ENCODE measurements around the gene HTR1D.
"Not testable (repeated sequence)": the region's sequence is repeated elsewhere in the genome, so short reads cannot be mapped to it uniquely, and the experiment has no call there.

The HTR1D gene, protein sequence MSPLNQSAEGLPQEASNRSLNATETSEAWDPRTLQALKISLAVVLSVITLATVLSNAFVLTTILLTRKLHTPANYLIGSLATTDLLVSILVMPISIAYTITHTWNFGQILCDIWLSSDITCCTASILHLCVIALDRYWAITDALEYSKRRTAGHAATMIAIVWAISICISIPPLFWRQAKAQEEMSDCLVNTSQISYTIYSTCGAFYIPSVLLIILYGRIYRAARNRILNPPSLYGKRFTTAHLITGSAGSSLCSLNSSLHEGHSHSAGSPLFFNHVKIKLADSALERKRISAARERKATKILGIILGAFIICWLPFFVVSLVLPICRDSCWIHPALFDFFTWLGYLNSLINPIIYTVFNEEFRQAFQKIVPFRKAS

GRCh38 chr1:23217421-23218115 lies at the start of gene HTR1D:
TSS of gene HTR1D (minus strand) at chr1:23217502. CDS start at chr1:23194219, 23,283 bp downstream.
- no peak for DNase-seq (ENCODE audit: low spot score)

DNA sequence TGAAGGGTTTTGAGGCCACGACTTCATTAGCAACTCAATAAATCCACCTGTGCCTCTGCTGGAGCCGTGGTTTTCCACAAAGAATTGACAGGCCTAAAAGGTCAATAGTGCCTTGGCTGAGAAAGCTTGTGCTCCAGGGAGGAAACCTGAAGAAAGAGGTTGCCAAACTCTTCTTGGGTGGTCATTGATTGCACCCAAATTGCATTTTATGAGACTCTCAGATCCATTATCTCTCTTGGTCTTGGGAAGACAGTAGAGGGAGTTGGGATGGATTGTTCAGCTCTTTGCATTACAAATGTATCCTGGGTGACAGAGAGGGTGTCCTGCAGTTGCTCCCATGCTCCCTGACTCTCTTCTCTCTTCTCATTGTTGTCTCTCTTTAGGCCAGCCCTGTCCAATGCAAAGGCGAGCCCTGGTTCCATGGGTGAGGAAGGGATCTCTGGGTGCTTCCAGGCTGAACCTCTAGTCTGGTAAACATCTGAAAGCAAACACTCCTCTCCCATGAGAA lies 46.1 kb upstream of the HTR1D start:
- no peak for DNase-seq (ENCODE audit: low spot score)

GRCh38 chr1:23258082-23258481 lies 40.8 kb upstream of the HTR1D start:
- DNase-seq (ENCODE audit: low spot score), result not testable (repeated sequence)

DNA sequence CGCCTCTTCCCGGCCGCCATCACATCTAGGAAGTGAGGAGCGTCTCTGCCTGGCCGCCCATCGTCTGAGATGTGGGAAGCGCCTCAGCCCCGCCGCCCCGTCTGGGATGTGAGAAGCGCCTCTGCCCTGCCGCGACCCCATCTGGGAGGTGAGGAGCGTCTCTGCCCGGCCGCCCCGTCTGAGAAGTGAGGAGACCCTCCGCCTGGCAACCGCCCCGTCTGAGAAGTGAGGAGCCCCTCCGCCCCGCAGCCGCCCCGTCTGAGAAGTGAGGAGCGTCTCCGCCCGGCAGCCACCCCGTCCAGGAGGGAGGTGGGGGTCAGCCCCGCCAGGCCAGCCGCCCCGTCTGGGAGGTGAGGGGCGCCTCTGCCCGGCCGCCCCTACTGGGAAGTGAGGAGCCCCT lies 40.1 kb upstream of the HTR1D start:
- DNase-seq (ENCODE audit: low spot score), result not testable (repeated sequence)

GRCh38 chr1:23254584-23254983 lies 37.3 kb upstream of the HTR1D start:
- no peak for DNase-seq (ENCODE audit: low spot score)

- DNase-seq (ENCODE audit: low spot score), result no peak
Observed at GRCh38 chr1:23251812-23252211, 34.5 kb upstream of the HTR1D start.

GRCh38 chr1:23249787-23250454 lies 32.6 kb upstream of the HTR1D start:
- DNase-seq (ENCODE audit: low spot score), result no peak

GRCh38 chr1:23247276-23247675 lies 30.0 kb upstream of the HTR1D start:
- DNase-seq (ENCODE audit: low spot score), result no peak

- no peak for DNase-seq (ENCODE audit: low spot score)
Observed at GRCh38 chr1:23246274-23246673, 29.0 kb upstream of the HTR1D start.

DNA sequence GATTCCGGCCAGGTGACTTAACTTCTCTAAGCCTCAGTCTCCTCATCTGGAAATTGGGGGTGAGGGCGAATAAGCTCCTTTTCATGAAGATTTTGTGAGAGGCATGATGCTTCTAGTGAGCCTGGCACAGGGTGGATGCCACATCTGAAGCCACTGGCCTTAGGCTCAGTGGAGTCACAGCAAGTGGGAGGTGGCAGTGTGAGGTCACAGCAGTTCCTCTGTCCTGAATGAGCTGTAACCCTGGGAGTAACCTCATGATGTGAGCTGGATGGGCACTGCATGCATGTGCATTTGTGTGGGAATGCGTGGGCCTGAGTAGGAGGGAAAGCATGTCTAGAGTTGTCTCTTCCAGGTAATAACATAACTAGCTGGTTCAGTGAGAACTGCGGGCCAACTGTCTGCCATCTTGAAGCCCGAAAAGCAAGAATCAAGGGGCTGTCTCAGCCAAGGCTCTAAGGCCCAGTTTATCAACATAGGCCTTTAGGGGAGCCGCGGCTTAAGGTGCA lies 27.0 kb upstream of the HTR1D start:
- no peak for DNase-seq (ENCODE audit: low spot score)

DNA sequence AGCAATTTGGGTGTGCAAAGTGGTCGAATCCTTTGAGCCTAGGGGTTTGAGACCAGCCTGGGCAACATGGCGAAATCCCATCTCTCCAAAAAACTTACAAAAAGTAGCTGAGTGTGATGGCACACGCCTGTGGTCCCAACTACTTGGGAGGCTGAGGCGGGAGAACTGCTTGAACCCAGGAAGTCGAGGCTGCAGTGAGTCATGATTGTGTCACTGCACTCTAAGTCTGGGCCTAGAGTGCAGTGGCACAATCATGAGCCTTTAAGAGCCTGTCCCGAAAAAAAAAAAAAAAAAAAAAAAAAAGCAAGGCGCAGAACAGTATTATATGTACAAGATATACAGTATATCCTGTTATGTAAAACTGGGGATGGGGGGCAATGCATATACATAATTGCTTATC lies 25.1 kb upstream of the HTR1D start:
- DNase-seq (ENCODE audit: low spot score), result no peak

GRCh38 chr1:23239638-23240295 lies 22.5 kb upstream of the HTR1D start:
- DNase-seq (ENCODE audit: low spot score), result no peak

GRCh38 chr1:23238565-23238964 lies 21.3 kb upstream of the HTR1D start:
- DNase-seq (ENCODE audit: low spot score), result no peak

GRCh38 chr1:23237508-23237907 lies 20.2 kb upstream of the HTR1D start:
- no peak for DNase-seq (ENCODE audit: low spot score)

- no peak for DNase-seq (ENCODE audit: low spot score)
Observed at GRCh38 chr1:23227806-23228205, 10.5 kb upstream of the HTR1D start.

GRCh38 chr1:23224739-23225648 lies 7.7 kb upstream of the HTR1D start:
- no peak for DNase-seq (ENCODE audit: low spot score)

GRCh38 chr1:23223963-23224362 lies 6.7 kb upstream of the HTR1D start:
- not testable (repeated sequence) for DNase-seq (ENCODE audit: low spot score)

DNA sequence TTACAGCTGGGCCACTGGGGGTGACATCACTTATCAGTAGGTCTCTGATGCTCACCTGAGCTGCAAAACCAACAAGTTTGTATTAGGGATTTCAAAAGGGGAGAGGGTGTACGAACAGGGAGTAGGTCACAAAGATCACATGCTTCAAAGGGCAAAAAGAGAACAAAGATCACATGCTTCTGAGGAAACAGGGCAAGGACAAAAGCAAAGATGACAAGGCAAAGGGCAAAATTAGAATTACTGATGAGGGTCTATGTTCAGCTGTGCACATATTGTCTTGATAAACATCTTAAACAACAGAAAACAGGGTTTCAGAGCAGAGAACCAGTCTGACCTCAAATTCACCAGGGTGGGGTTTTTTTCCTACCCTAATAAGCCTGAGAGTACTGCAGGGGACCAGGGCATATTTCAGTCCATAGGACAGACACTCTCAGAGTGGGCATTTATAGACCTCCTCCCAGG lies 6.2 kb upstream of the HTR1D start:
- not testable (repeated sequence) for DNase-seq (ENCODE audit: low spot score)

GRCh38 chr1:23222742-23223141 lies 5.4 kb upstream of the HTR1D start:
- no peak for DNase-seq (ENCODE audit: low spot score)

- DNase-seq (ENCODE audit: low spot score), result no peak
Observed at GRCh38 chr1:23222331-23222730, 5.0 kb upstream of the HTR1D start.

GRCh38 chr1:23221107-23221506 lies 3.8 kb upstream of the HTR1D start:
- no peak for DNase-seq (ENCODE audit: low spot score)
